DOHH2 (cell line): ENCODE results near the gene GALNT7.

Source experiments
- H3F3A ChIP-seq: fragments of 200-600 bp; sonication (generic), shearing (Covaris generic); 2 replicates; pipeline ENCODE4 v1.6.0; 2016; ENCODE audit warnings: antibody characterized with exemption, mild to moderate bottlenecking; ENCODE audit not compliant: control insufficient read depth, insufficient read depth
- H3K27ac ChIP-seq: fragments of 200-600 bp; sonication (generic); 2 replicates; pipeline ENCODE4 v1.5.1; 2014; ENCODE audit warnings: low read depth, mild to moderate bottlenecking, low read length, moderate library complexity
- H3K27me3 ChIP-seq: fragments of 200-600 bp; sonication (generic); 2 replicates; pipeline ENCODE4 v1.6.1; 2014; ENCODE audit warnings: mild to moderate bottlenecking, low read length, mixed read lengths; ENCODE audit not compliant: control insufficient read depth
- H3K36me3 ChIP-seq: fragments of 200-600 bp; sonication (generic); 2 replicates; pipeline ENCODE4 v1.6.1; 2014; ENCODE audit warnings: mild to moderate bottlenecking, low read length, moderate library complexity, mixed read lengths; ENCODE audit not compliant: control insufficient read depth
- H3K4me1 ChIP-seq: fragments of 200-600 bp; sonication (generic); 2 replicates; pipeline ENCODE4 v1.6.1; 2014; ENCODE audit warnings: mild to moderate bottlenecking, low read length, mixed read lengths; ENCODE audit not compliant: control insufficient read depth
- H3K4me2 ChIP-seq: fragments of 200-600 bp; sonication (generic); 2 replicates; pipeline ENCODE4 v1.6.0; 2014; ENCODE audit warnings: mild to moderate bottlenecking, low read length, moderate library complexity
- H3K4me3 ChIP-seq: fragments of 200-600 bp; sonication (generic); 2 replicates; pipeline ENCODE4 v1.5.1; 2014; ENCODE audit warnings: mild to moderate bottlenecking, low read length, mixed read lengths
- H3K79me2 ChIP-seq: fragments of 200-600 bp; sonication (generic); 2 replicates; pipeline ENCODE4 v1.6.1; 2014; ENCODE audit warnings: mild to moderate bottlenecking, low read length, mixed read lengths; ENCODE audit not compliant: control insufficient read depth
- H3K9me2 ChIP-seq: fragments of 200-600 bp; sonication (generic); replicated peaks from 2 replicates; pipeline ENCODE4 v1.6.1; 2014; ENCODE audit warnings: mild to moderate bottlenecking, low read length, mixed read lengths; ENCODE audit not compliant: control insufficient read depth
- H3K9me3 ChIP-seq: fragments of 200-600 bp; sonication (generic); 2 replicates; pipeline ENCODE4 v1.6.1; 2014; ENCODE audit warnings: antibody characterized with exemption, low read length, mixed read lengths; ENCODE audit not compliant: control insufficient read depth, insufficient read depth
- H4K20me1 ChIP-seq: fragments of 200-600 bp; sonication (generic); 2 replicates; pipeline ENCODE4 v1.6.0; 2014; ENCODE audit warnings: low read depth, mild to moderate bottlenecking, antibody characterized with exemption, low read length, moderate library complexity; ENCODE audit not compliant: control insufficient read depth, insufficient read depth
- EZH2phosphoT487 ChIP-seq: fragments of 200-600 bp; sonication (generic); IDR thresholded peaks from 2 replicates; pipeline ENCODE4 v1.6.1; 2017; ENCODE audit warnings: borderline replicate concordance, mild to moderate bottlenecking, antibody characterized with exemption, low read length, moderate library complexity, mixed read lengths
- TF ChIP-seq, protein P1 (sequence below): fragments of 200-600 bp; sonication (generic); IDR thresholded peaks from one replicate; pipeline ENCODE4 v1.5.1; 2014; ENCODE audit warnings: antibody characterized with exemption, mild to moderate bottlenecking, low read depth, low read length; ENCODE audit not compliant: poor library complexity, severe bottlenecking

The GALNT7 gene

DNA sequence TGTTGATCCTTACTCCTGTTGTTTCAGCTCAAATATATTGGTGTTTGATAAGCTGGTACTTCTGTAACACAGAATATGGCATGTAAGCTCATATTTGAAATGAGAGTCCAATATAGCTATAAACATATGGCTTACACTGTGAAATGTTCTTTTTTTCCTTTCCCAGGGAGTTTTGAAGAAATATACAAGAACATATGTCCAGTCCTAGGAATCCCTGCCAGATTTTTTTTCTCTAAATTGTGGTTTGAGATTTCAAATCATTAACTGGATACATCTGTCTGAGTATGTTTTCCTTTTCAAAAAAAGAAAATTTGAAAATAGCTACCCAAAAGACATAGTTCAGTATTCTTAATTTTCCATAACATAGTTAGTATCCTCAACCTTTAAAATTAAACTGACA, 105.3 kb downstream of the GALNT7 start:
- Histone ChIP-seq H3K9me3 (no peaks in the 10 kb centered on the region), H3K4me2 (no peak overlapping the region), H3K79me2 (peaks cover 43% of the 10 kb centered on the region), H3K4me1 (no peaks in the 10 kb centered on the region), H3K9me2 (no peaks in the 10 kb centered on the region), H3K27me3 (no peaks in the 10 kb centered on the region), H3K4me3 (no peak overlapping the region), H3F3A (no peaks in the 10 kb centered on the region), H3K36me3 (peaks cover 11% of the 10 kb centered on the region), H3K27ac (no peak overlapping the region), H4K20me1 (no peaks in the 10 kb centered on the region)
- TF ChIP-seq, protein P1, sequence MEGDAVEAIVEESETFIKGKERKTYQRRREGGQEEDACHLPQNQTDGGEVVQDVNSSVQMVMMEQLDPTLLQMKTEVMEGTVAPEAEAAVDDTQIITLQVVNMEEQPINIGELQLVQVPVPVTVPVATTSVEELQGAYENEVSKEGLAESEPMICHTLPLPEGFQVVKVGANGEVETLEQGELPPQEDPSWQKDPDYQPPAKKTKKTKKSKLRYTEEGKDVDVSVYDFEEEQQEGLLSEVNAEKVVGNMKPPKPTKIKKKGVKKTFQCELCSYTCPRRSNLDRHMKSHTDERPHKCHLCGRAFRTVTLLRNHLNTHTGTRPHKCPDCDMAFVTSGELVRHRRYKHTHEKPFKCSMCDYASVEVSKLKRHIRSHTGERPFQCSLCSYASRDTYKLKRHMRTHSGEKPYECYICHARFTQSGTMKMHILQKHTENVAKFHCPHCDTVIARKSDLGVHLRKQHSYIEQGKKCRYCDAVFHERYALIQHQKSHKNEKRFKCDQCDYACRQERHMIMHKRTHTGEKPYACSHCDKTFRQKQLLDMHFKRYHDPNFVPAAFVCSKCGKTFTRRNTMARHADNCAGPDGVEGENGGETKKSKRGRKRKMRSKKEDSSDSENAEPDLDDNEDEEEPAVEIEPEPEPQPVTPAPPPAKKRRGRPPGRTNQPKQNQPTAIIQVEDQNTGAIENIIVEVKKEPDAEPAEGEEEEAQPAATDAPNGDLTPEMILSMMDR: no peak
- TF ChIP-seq EZH2phosphoT487: no peak

DNA sequence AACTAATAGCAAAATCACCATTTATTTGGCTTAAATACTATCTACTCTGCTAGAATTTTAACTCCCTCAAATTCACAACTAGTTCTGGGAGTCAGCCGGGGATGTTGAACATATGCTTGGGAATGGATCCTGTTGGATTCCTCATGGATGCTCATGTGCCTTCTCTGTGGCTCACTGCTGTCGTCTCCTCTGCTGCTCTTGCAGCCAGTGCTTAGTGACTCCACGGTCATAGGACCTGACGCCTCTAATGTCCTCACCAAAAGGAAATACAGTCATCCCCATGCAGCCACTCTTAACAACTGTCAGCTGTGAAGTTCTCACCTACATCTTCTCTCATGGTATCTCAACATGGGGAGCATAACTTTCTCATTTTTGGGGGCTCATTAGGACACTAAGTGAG, 106.1 kb downstream of the GALNT7 start:
- Histone ChIP-seq H3K4me2 (no peak overlapping the region), H3F3A (no peaks in the 10 kb centered on the region), H3K36me3 (peaks cover 11% of the 10 kb centered on the region), H3K79me2 (peaks cover 35% of the 10 kb centered on the region), H3K27me3 (no peaks in the 10 kb centered on the region), H3K4me1 (no peaks in the 10 kb centered on the region), H3K9me2 (no peaks in the 10 kb centered on the region), H3K9me3 (no peaks in the 10 kb centered on the region), H3K4me3 (no peak overlapping the region), H3K27ac (no peak overlapping the region), H4K20me1 (no peaks in the 10 kb centered on the region)
- TF ChIP-seq, protein P1: no peak
- TF ChIP-seq EZH2phosphoT487: no peak

DNA sequence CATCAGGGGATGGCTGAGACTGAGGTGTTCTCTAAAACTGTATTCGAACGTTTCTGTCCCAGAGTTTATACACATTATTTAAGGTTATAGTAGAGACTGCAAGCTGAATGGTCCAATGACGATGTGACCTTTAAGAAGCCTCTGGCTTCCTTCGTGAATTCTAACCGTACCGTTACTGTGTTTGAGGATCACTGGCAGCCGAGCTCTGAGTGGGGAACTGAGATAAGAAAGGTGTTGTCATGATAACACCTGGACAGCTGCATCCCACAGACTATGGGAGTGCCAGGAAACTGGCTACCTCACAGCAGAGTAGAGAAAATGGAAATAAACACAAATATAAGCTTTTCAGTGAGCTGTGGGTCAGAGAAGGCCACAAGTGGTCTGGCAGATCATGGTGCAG, 106.5 kb downstream of the GALNT7 start:
- H3K9me3 ChIP-seq: no peaks in the 10 kb centered on the region
- no peak overlapping the region for H3K4me3 ChIP-seq
- no peaks in the 10 kb centered on the region for H4K20me1 ChIP-seq
- H3K79me2 ChIP-seq: peaks cover 31% of the 10 kb centered on the region
- H3K36me3 ChIP-seq: peaks cover 11% of the 10 kb centered on the region
- H3K27ac ChIP-seq: no peak overlapping the region
- no peak overlapping the region for H3K4me2 ChIP-seq
- no peaks in the 10 kb centered on the region for H3K9me2 ChIP-seq
- no peaks in the 10 kb centered on the region for H3F3A ChIP-seq
- H3K4me1 ChIP-seq: no peaks in the 10 kb centered on the region
- no peaks in the 10 kb centered on the region for H3K27me3 ChIP-seq
- TF ChIP-seq EZH2phosphoT487: no peak
- TF ChIP-seq, protein P1: no peak

DNA sequence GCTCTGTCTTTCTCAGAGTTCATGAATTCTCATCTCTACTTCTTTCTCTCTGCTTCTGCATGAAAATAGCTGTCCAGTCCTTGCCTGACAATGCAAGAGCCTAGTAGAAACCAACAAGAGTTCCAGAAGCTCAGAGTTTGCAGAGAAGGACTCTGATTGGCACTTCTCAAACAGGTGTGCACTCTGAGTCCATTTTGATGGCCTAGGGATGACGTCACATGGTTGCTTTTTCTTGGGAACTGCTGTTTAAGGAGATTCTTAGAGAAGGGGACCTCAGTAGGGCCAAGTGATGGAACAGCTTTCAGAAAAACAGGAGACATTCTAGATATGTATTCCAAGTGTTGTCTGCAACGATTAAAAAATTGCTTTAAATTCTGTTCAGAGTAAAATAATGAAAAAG, 108.7 kb downstream of the GALNT7 start:
- H3K36me3 ChIP-seq: peaks cover 11% of the 10 kb centered on the region

More for the DNA sequence above, 108.7 kb downstream of the GALNT7 start:
- Histone ChIP-seq H3K27me3 (no peaks in the 10 kb centered on the region), H3K9me3 (peaks cover 7% of the 10 kb centered on the region; the same call in 1 of the 2 replicates), H3F3A (no peaks in the 10 kb centered on the region), H3K79me2 (peaks cover 32% of the 10 kb centered on the region), H3K4me3 (no peak overlapping the region), H3K4me1 (no peaks in the 10 kb centered on the region), H4K20me1 (no peaks in the 10 kb centered on the region), H3K9me2 (no peaks in the 10 kb centered on the region), H3K4me2 (no peak overlapping the region), H3K27ac (no peak overlapping the region)
- no peak for TF ChIP-seq EZH2phosphoT487
- TF ChIP-seq, protein P1: no peak
